Measurements from ENCODE around the gene MAST1. TPM values are rescaled to one million over a fixed set of nuclear protein-coding genes. Genes with fewer than 3 reads are reported as not detected.

Gene MAST1
- total RNA-seq, 4 donors from 2014 or later = 0.56 TPM; not detected in 3

GRCh38 chr19:12833418-12833737 lies 4.9 kb upstream of the MAST1 start:
- no peak for DNase-seq
- H3K36me3 ChIP-seq = no peaks in the 10 kb centered on the region
- no peak overlapping the region for H3K27ac ChIP-seq
- intact Hi-C loops (cut with DNase I) = no loop called here
- H3K9me3 ChIP-seq = no peaks in the 10 kb centered on the region
- peaks cover 4 to 20% of the 10 kb centered on the region in 2 donors for H3K4me1 ChIP-seq
- H3K27me3 ChIP-seq = peaks cover 48% of the 10 kb centered on the region
- TF ChIP-seq CTCF (IDR thresholded peaks at IDR 0.05) = no peak
- TF ChIP-seq POLR2A (IDR thresholded peaks at IDR 0.05) = no peak
- WGBS, 2 donors = 0% methylated on average over 3 to 4 of the region's 5 CpGs
- H3K4me3 ChIP-seq (replicated peaks in 1 of 3) = no peak overlapping the region

GRCh38 chr19:12833738-12834565 lies 4.4 kb upstream of the MAST1 start:
- peak; percentile 12 to 13 for DNase-seq
- no peaks in the 10 kb centered on the region for H3K36me3 ChIP-seq
- peaks cover 53% of the 10 kb centered on the region for H3K27me3 ChIP-seq
- H3K27ac ChIP-seq = no peak overlapping the region
- peaks cover 7 to 26% of the 10 kb centered on the region in 2 donors for H3K4me1 ChIP-seq
- H3K4me3 ChIP-seq (replicated peaks in 1 of 3) = peak overlapping the region in 1 of 3 donors; percentile 24
- H3K9me3 ChIP-seq = no peaks in the 10 kb centered on the region
- WGBS, 2 donors = 0% methylated on average over 4 to 5 of the region's 87 CpGs
- intact Hi-C loops (cut with DNase I) = no loop called here
- TF ChIP-seq CTCF (IDR thresholded peaks at IDR 0.05) = no peak
- TF ChIP-seq POLR2A (IDR thresholded peaks at IDR 0.05) = no peak

GRCh38 chr19:12834566-12834943 lies 3.8 kb upstream of the MAST1 start, which contains the start of gene RTBDN:
RTBDN (minus strand) TSS chr19:12834579; CDS start chr19:12829979, 4,600 bp downstream.
- Histone ChIP-seq H3K4me1 (peaks cover 7 to 26% of the 10 kb centered on the region in 2 donors), H3K27me3 (peaks cover 54% of the 10 kb centered on the region), H3K4me3 (replicated peaks in 1 of 3) (peak within 1 kb of the TSS in 1 of 3 donors; percentile 24), H3K27ac (no peak within 1 kb of the TSS), H3K9me3 (no peaks in the 10 kb centered on the region), H3K36me3 (no peaks in the 10 kb centered on the region)
- intact Hi-C loops (cut with DNase I) = no loop called here
- DNase-seq = no peak
- TF ChIP-seq CTCF (IDR thresholded peaks at IDR 0.05) (no peak), POLR2A (IDR thresholded peaks at IDR 0.05) (no peak)
- 9 to 10% methylated on average over 19 to 20 of the region's 20 CpGs for WGBS, 2 donors

GRCh38 chr19:12834976-12835757 lies 3.1 kb upstream of the MAST1 start:
- TF ChIP-seq CTCF (IDR thresholded peaks at IDR 0.05) (no peak), POLR2A (IDR thresholded peaks at IDR 0.05) (no peak)
- Histone ChIP-seq H3K27ac (no peak overlapping the region), H3K27me3 (peaks cover 54% of the 10 kb centered on the region), H3K9me3 (no peaks in the 10 kb centered on the region), H3K4me3 (replicated peaks in 1 of 3) (no peak overlapping the region), H3K4me1 (peaks cover 7 to 26% of the 10 kb centered on the region in 2 donors), H3K36me3 (no peaks in the 10 kb centered on the region)
- DNase-seq = peak in 1 of 2 donors; percentile 20
- WGBS, 2 donors = 5 to 6% methylated on average over 26 to 36 of the region's 39 CpGs
- intact Hi-C loops (cut with DNase I) = loop anchor here (5.0 kb wide), 1 partner anchor 63 kb away; no protein-coding TSS in a partner anchor

- Histone ChIP-seq H3K27ac (no peak overlapping the region), H3K4me1 (peaks cover 10 to 26% of the 10 kb centered on the region in 2 donors), H3K4me3 (replicated peaks in 1 of 3) (no peak overlapping the region), H3K36me3 (no peaks in the 10 kb centered on the region), H3K27me3 (peaks cover 64% of the 10 kb centered on the region), H3K9me3 (no peaks in the 10 kb centered on the region)
- no peak for DNase-seq
- TF ChIP-seq POLR2A (IDR thresholded peaks at IDR 0.05) (no peak), CTCF (IDR thresholded peaks at IDR 0.05) (no peak)
- WGBS, 2 donors = 15 to 19% methylated on average over 6 of the region's 6 CpGs
- intact Hi-C loops (cut with DNase I) = loop anchor here (5.0 kb wide), 1 partner anchor 64 kb away; no protein-coding TSS in a partner anchor
Observed at GRCh38 chr19:12836529-12836863, 1.8 kb upstream of the MAST1 start.

Data from thyroid gland (tissue), 4 donors.